Measurements from ENCODE around the gene PAQR4. TPM values are rescaled to one million over a fixed set of nuclear protein-coding genes. Genes with fewer than 3 reads are reported as not detected.

Gene PAQR4
- total and polyA plus RNA-seq, 8 donors, result 2.7 to 43.2 (median 9.7) TPM

- Histone ChIP-seq H3K4me1 (peaks cover 0 to 8% (median 0%) of the 10 kb centered on the region in 4 donors), H3K9me3 (no peaks in the 10 kb centered on the region), H3K27me3 (peaks cover 6 to 65% (median 33%) of the 10 kb centered on the region in 3 donors), H3K27ac (no peak overlapping the region), H3K4me3 (no peak overlapping the region), H3K36me3 (peaks cover 0 to 4% (median under 1%) of the 10 kb centered on the region in 4 donors)
- no peak for TF ChIP-seq EP300 (IDR thresholded peaks at IDR 0.05)
- no peak for TF ChIP-seq POLR2A (IDR thresholded peaks at IDR 0.05)
- TF ChIP-seq CTCF (IDR thresholded peaks at IDR 0.05), result no peak
- no peak for TF ChIP-seq POLR2AphosphoS5 (IDR thresholded peaks at IDR 0.05)
- intact Hi-C loops (cut with DNase I; ENCODE audit: low total_unique reads), result no loop called here
- no peak for DNase-seq
- 48 to 69% (median 55%) methylated on average over 6 to 10 of the region's 10 CpGs for WGBS, 5 donors
Measured at GRCh38 chr16:2955438-2955778, 13.7 kb upstream of the PAQR4 start.

GRCh38 chr16:2955779-2956578 is 13.2 kb upstream of the PAQR4 start:
- no peak overlapping the region for H3K4me3 ChIP-seq
- DNase-seq, result no peak
- 28 to 45% (median 41%) methylated on average over 14 to 21 of the region's 21 CpGs for WGBS, 5 donors
- peaks cover 0 to 8% (median 0%) of the 10 kb centered on the region in 4 donors for H3K4me1 ChIP-seq
- H3K27me3 ChIP-seq, result peaks cover 6 to 70% (median 38%) of the 10 kb centered on the region in 3 donors
- TF ChIP-seq EP300 (IDR thresholded peaks at IDR 0.05), result no peak
- no peak for TF ChIP-seq CTCF (IDR thresholded peaks at IDR 0.05)
- TF ChIP-seq POLR2A (IDR thresholded peaks at IDR 0.05), result no peak
- TF ChIP-seq POLR2AphosphoS5 (IDR thresholded peaks at IDR 0.05), result no peak
- no peaks in the 10 kb centered on the region for H3K36me3 ChIP-seq
- H3K27ac ChIP-seq, result no peak overlapping the region
- no peaks in the 10 kb centered on the region for H3K9me3 ChIP-seq
- intact Hi-C loops (cut with DNase I; ENCODE audit: low total_unique reads), result no loop called here

GRCh38 chr16:2956579-2956956 is 12.6 kb upstream of the PAQR4 start:
- no peak for DNase-seq
- no peak for TF ChIP-seq EP300 (IDR thresholded peaks at IDR 0.05)
- no peak for TF ChIP-seq POLR2A (IDR thresholded peaks at IDR 0.05)
- TF ChIP-seq CTCF (IDR thresholded peaks at IDR 0.05), result no peak
- no peak for TF ChIP-seq POLR2AphosphoS5 (IDR thresholded peaks at IDR 0.05)
- Histone ChIP-seq H3K4me1 (peaks cover 0 to 8% (median 0%) of the 10 kb centered on the region in 4 donors), H3K9me3 (no peaks in the 10 kb centered on the region), H3K4me3 (no peak overlapping the region), H3K27me3 (peaks cover 6 to 76% (median 41%) of the 10 kb centered on the region in 3 donors), H3K27ac (no peak overlapping the region), H3K36me3 (no peaks in the 10 kb centered on the region)
- WGBS, 5 donors, result 85 to 91% (median 86%) methylated on average over 9 to 11 of the region's 11 CpGs
- intact Hi-C loops (cut with DNase I; ENCODE audit: low total_unique reads), result no loop called here

GRCh38 chr16:2959206-2959605 is 9.9 kb upstream of the PAQR4 start:
- intact Hi-C loops (cut with DNase I; ENCODE audit: low total_unique reads), result no loop called here
- Histone ChIP-seq H3K27me3 (peaks cover 23 to 98% (median 60%) of the 10 kb centered on the region in 3 donors), H3K9me3 (no peaks in the 10 kb centered on the region), H3K27ac (no peak overlapping the region), H3K36me3 (no peaks in the 10 kb centered on the region), H3K4me1 (peaks cover 16 to 25% (median 18%) of the 10 kb centered on the region in 4 donors), H3K4me3 (no peak overlapping the region)
- 22 to 48% (median 38%) methylated on average over 10 of the region's 10 CpGs for WGBS, 5 donors
- TF ChIP-seq POLR2A (IDR thresholded peaks at IDR 0.05), result no peak
- no peak for TF ChIP-seq CTCF (IDR thresholded peaks at IDR 0.05)
- peak in 1 of 2 donors; percentile 48 for DNase-seq
